ENCODE data around the gene ANKS3. TPM values are rescaled to one million over a fixed set of nuclear protein-coding genes. Genes with fewer than 3 reads are reported as not detected.

The ANKS3 gene
- polyA plus RNA-seq (ENCODE audit: insufficient read length in 4 of 4), result 10 to 100 TPM; 17.0 to 36.0 (median 22.6) TPM

GRCh38 chr16:4734063-4734729, at the start of gene ANKS3, which contains the start of gene DNAAF8:
TSS of gene ANKS3 (minus strand) at chr16:4734271. CDS start at chr16:4730149, 4,122 bp downstream.
TSS of gene DNAAF8 (plus strand) at chr16:4734537. CDS start at chr16:4736515, 1,978 bp downstream.
- DNase-seq (ENCODE audit: low read depth in 4 of 4, low spot score in 3 of 4), result peak; percentile 82 to 92 (median 87)

- DNase-seq (ENCODE audit: low read depth in 4 of 4, low spot score in 3 of 4), result no peak
Measured at GRCh38 chr16:4783251-4783950, 49.3 kb upstream of the ANKS3 start.

GRCh38 chr16:4780235-4780634, 46.2 kb upstream of the ANKS3 start:
- DNase-seq (ENCODE audit: low read depth in 4 of 4, low spot score in 3 of 4), result no peak

GRCh38 chr16:4778050-4778392, 44.0 kb upstream of the ANKS3 start:
- DNase-seq (ENCODE audit: low read depth in 4 of 4, low spot score in 3 of 4), result no peak

GRCh38 chr16:4777339-4778049, 43.4 kb upstream of the ANKS3 start:
- no peak for DNase-seq (ENCODE audit: low read depth in 4 of 4, low spot score in 3 of 4)

- DNase-seq (ENCODE audit: low read depth in 4 of 4, low spot score in 3 of 4), result no peak
Measured at GRCh38 chr16:4776141-4776705, 42.2 kb upstream of the ANKS3 start.

- DNase-seq (ENCODE audit: low read depth in 4 of 4, low spot score in 3 of 4), result no peak
Measured at GRCh38 chr16:4775005-4775404, 40.9 kb upstream of the ANKS3 start.

GRCh38 chr16:4772351-4772750, 38.3 kb upstream of the ANKS3 start:
- no peak for DNase-seq (ENCODE audit: low read depth in 4 of 4, low spot score in 3 of 4)

GRCh38 chr16:4771646-4772045, 37.6 kb upstream of the ANKS3 start:
- no peak for DNase-seq (ENCODE audit: low read depth in 4 of 4, low spot score in 3 of 4)

GRCh38 chr16:4769306-4769638, 35.2 kb upstream of the ANKS3 start:
- no peak for DNase-seq (ENCODE audit: low read depth in 4 of 4, low spot score in 3 of 4)

- peak; percentile 84 to 94 (median 90) for DNase-seq (ENCODE audit: low read depth in 4 of 4, low spot score in 3 of 4)
Measured at GRCh38 chr16:4768549-4769305, 34.7 kb upstream of the ANKS3 start.

- DNase-seq (ENCODE audit: low read depth in 4 of 4, low spot score in 3 of 4), result no peak
Measured at GRCh38 chr16:4767872-4768548, 33.9 kb upstream of the ANKS3 start.

GRCh38 chr16:4766875-4767628, 33.0 kb upstream of the ANKS3 start, which contains the start of gene ZNF500:
TSS of gene ZNF500 (minus strand) at chr16:4767162. CDS start at chr16:4765978, 1,184 bp downstream.
- DNase-seq (ENCODE audit: low read depth in 4 of 4, low spot score in 3 of 4), result peak; percentile 86 to 90 (median 88)

- DNase-seq (ENCODE audit: low read depth in 4 of 4, low spot score in 3 of 4), result no peak
Measured at GRCh38 chr16:4765511-4766474, 31.7 kb upstream of the ANKS3 start.

GRCh38 chr16:4763791-4764190, 29.7 kb upstream of the ANKS3 start:
- no peak for DNase-seq (ENCODE audit: low read depth in 4 of 4, low spot score in 3 of 4)

- no peak for DNase-seq (ENCODE audit: low read depth in 4 of 4, low spot score in 3 of 4)
Measured at GRCh38 chr16:4762205-4762604, 28.1 kb upstream of the ANKS3 start.

GRCh38 chr16:4760221-4760910, 26.3 kb upstream of the ANKS3 start:
- DNase-seq (ENCODE audit: low read depth in 4 of 4, low spot score in 3 of 4), result no peak
